Activated CD4-positive, alpha-beta T cell treated with anti-CD3 and anti-CD28 coated beads for 36 hours (primary cell): ENCODE data around the gene CD300E. TPM values are rescaled to one million over a fixed set of nuclear protein-coding genes. Genes with fewer than 3 reads are reported as not detected.
"Not testable (repeated sequence)": the region's sequence is repeated elsewhere in the genome, so short reads cannot be mapped to it uniquely, and the experiment has no call there.

Experiments used
- ATAC-seq: fragments of 200-7000 bp; cut with Tn5 transposase; one replicate; pipeline ENCODE4 v1.10.0; 2021; ENCODE audit warnings: mild to moderate bottlenecking, moderate library complexity
- CTCF ChIA-PET: fragments of 350-600 bp; sonication (Branson Sonifier 250); formaldehyde crosslinking; loops from one replicate; lab custom pipeline; 2021; ENCODE audit warnings: antibody characterized with exemption; lab: Charles Lee
- POLR2A ChIA-PET: fragments of 350-600 bp; sonication (Branson Sonifier 250); formaldehyde crosslinking; loops from one replicate; lab custom pipeline; 2021; ENCODE audit warnings: antibody characterized with exemption, inconsistent platforms; lab: Charles Lee
- DNase-seq: peaks from one replicate; pipeline ENCODE4 v3.0.0-alpha.2; 2020
- H3K27ac Mint-ChIP-seq: one replicate; pipeline ENCODE4 v1.8.0; 2021; ENCODE audit warnings: mixed read lengths
- H3K27me3 Mint-ChIP-seq: one replicate; pipeline ENCODE4 v1.8.0; 2021; ENCODE audit warnings: mixed read lengths
- H3K36me3 Mint-ChIP-seq: one replicate; pipeline ENCODE4 v1.8.0; 2021; ENCODE audit warnings: low read depth, mixed read lengths
- H3K4me1 Mint-ChIP-seq: one replicate; pipeline ENCODE4 v1.8.0; 2021; ENCODE audit warnings: mixed read lengths
- H3K4me3 Mint-ChIP-seq: one replicate; pipeline ENCODE4 v1.8.0; 2021; ENCODE audit warnings: mild to moderate bottlenecking, moderate library complexity, mixed read lengths
- H3K9me3 Mint-ChIP-seq: one replicate; pipeline ENCODE4 v1.8.0; 2021; ENCODE audit warnings: low read depth, mixed read lengths
- intact Hi-C, 2 experiments: fragments of 100-400 bp; cut with DNase I in 1 of 2; cut with micrococcal nuclease in 1 of 2; formaldehyde crosslinking; loops; one replicate each; pipeline versions ENCODE4 v1.14.2 to v1.15.1; 2022 to 2024; cut with DNase I, micrococcal nuclease
- total RNA-seq, 2 experiments: library from RNA; stranded (reverse); gene quantifications; one replicate each; pipeline ENCODE4 v1.2.3, GENCODE V29; 2021

Gene CD300E
- total RNA-seq, 2 experiments from 2014 or later: not detected

- Mint-ChIP-seq H3K27ac (no peak overlapping the region), H3K4me1 (peaks cover 15% of the 10 kb centered on the region), H3K4me3 (no peak overlapping the region), H3K9me3 (no peaks in the 10 kb centered on the region), H3K27me3 (peaks cover 3% of the 10 kb centered on the region), H3K36me3 (peaks cover 2% of the 10 kb centered on the region)
- ChIA-PET POLR2A (no interaction called here), CTCF (interaction anchor here (0.7 to 1.2 kb wide), 4 partner anchors 8 to 63 kb away, joined by 3 to 4 read pairs (median 3); partner anchors contain the start of gene CD300LD)
- intact Hi-C loops: no loop called here
- ATAC-seq (no peak), DNase-seq (no peak)
These were observed 48.9 kb downstream of the CD300E start for GRCh38 chr17:74574489-74575142.

GRCh38 chr17:74573635-74574034, 49.9 kb downstream of the CD300E start:
- H3K4me3 Mint-ChIP-seq, H3K36me3 Mint-ChIP-seq, DNase-seq, H3K27ac Mint-ChIP-seq, intact Hi-C loops, POLR2A ChIA-PET, ATAC-seq, H3K27me3 Mint-ChIP-seq, H3K9me3 Mint-ChIP-seq: not testable (repeated sequence)
- CTCF ChIA-PET: interaction anchor here (1.1 to 1.2 kb wide), 2 partner anchors 29 to 62 kb away, joined by 3 to 4 read pairs; no protein-coding TSS in a partner anchor
- H3K4me1 Mint-ChIP-seq: peaks cover 20% of the 10 kb centered on the region

GRCh38 chr17:74573169-74573568, 50.4 kb downstream of the CD300E start:
- H3K4me3 Mint-ChIP-seq: no peak overlapping the region
- ATAC-seq: no peak

GRCh38 chr17:74571621-74572270, 51.8 kb downstream of the CD300E start:
- H3K9me3 Mint-ChIP-seq: no peaks in the 10 kb centered on the region
- POLR2A ChIA-PET: no interaction called here
- H3K27me3 Mint-ChIP-seq: peaks cover 10% of the 10 kb centered on the region
- H3K4me3 Mint-ChIP-seq: no peak overlapping the region
- CTCF ChIA-PET: interaction anchor here (0.6 kb wide), 1 partner anchor 111 kb away, joined by 3 read pairs; no protein-coding TSS in a partner anchor
- no peaks in the 10 kb centered on the region for H3K36me3 Mint-ChIP-seq
- peak; percentile 28 for ATAC-seq
- H3K27ac Mint-ChIP-seq: no peak overlapping the region
- peaks cover 25% of the 10 kb centered on the region for H3K4me1 Mint-ChIP-seq
- intact Hi-C loops: no loop called here
- DNase-seq: no peak

More at GRCh38 chr17:74573169-74573568, 50.4 kb downstream of the CD300E start:
- H3K4me1 Mint-ChIP-seq: peaks cover 24% of the 10 kb centered on the region
- DNase-seq: no peak
- intact Hi-C loops: no loop called here
- H3K9me3 Mint-ChIP-seq: no peaks in the 10 kb centered on the region
- H3K27me3 Mint-ChIP-seq: peaks cover 10% of the 10 kb centered on the region
- H3K27ac Mint-ChIP-seq: no peak overlapping the region
- peaks cover 2% of the 10 kb centered on the region for H3K36me3 Mint-ChIP-seq
- ChIA-PET CTCF (interaction anchor here (0.5 to 0.8 kb wide), 2 partner anchors 16 to 17 kb away, joined by 3 to 4 read pairs; no protein-coding TSS in a partner anchor), POLR2A (no interaction called here)

GRCh38 chr17:74569020-74570003, 54.2 kb downstream of the CD300E start:
- H3K4me1 Mint-ChIP-seq: peaks cover 25% of the 10 kb centered on the region
- no peak overlapping the region for H3K27ac Mint-ChIP-seq
- no peaks in the 10 kb centered on the region for H3K9me3 Mint-ChIP-seq
- no peak overlapping the region for H3K4me3 Mint-ChIP-seq
- intact Hi-C loops: loop anchor here in 1 of 2 experiments (5.0 kb wide), 1 partner anchor 168 kb away; the partner anchor contains the start of gene RAB37
- peak; percentile 73 for DNase-seq
- POLR2A ChIA-PET: interaction anchor here (0.6 kb wide), 1 partner anchor 797 kb away, joined by 4 read pairs; no protein-coding TSS in a partner anchor
- peaks cover 8% of the 10 kb centered on the region for H3K27me3 Mint-ChIP-seq
- CTCF ChIA-PET: interaction anchor here (0.7 to 1.2 kb wide), 2 partner anchors 30 to 35 kb away, joined by 3 read pairs; no protein-coding TSS in a partner anchor
- H3K36me3 Mint-ChIP-seq: no peaks in the 10 kb centered on the region
- ATAC-seq: peak; percentile 79

GRCh38 chr17:74568106-74568873, 55.2 kb downstream of the CD300E start:
- ChIA-PET CTCF (no interaction called here), POLR2A (no interaction called here)
- H3K36me3 Mint-ChIP-seq: no peaks in the 10 kb centered on the region
- no peak for ATAC-seq
- peaks cover 25% of the 10 kb centered on the region for H3K4me1 Mint-ChIP-seq
- H3K9me3 Mint-ChIP-seq: no peaks in the 10 kb centered on the region
- no peak overlapping the region for H3K4me3 Mint-ChIP-seq
- no peak for DNase-seq
- intact Hi-C loops: loop anchor here in 1 of 2 experiments (5.0 kb wide), 1 partner anchor 169 kb away; the partner anchor contains the start of gene RAB37
- no peak overlapping the region for H3K27ac Mint-ChIP-seq
- H3K27me3 Mint-ChIP-seq: peaks cover 8% of the 10 kb centered on the region

GRCh38 chr17:74567397-74567796, 56.1 kb downstream of the CD300E start, which contains the start of gene CD300H:
CD300H (minus strand) TSS chr17:74567509.
- H3K9me3 Mint-ChIP-seq: no peaks in the 10 kb centered on the region
- intact Hi-C loops: loop anchor here in 1 of 2 experiments (5.0 kb wide), 1 partner anchor 170 kb away; the partner anchor contains the start of gene RAB37
- ChIA-PET POLR2A (no interaction called here), CTCF (interaction anchor here (0.5 to 2.1 kb wide), 5 partner anchors 9 to 324 kb away, joined by 3 to 13 read pairs (median 10); no protein-coding TSS in a partner anchor)
- peaks cover 25% of the 10 kb centered on the region for H3K4me1 Mint-ChIP-seq
- peaks cover 8% of the 10 kb centered on the region for H3K27me3 Mint-ChIP-seq
- no peaks in the 10 kb centered on the region for H3K36me3 Mint-ChIP-seq
- no peak within 1 kb of the TSS for H3K27ac Mint-ChIP-seq
- DNase-seq: no peak
- no peak within 1 kb of the TSS for H3K4me3 Mint-ChIP-seq
- ATAC-seq: no peak

- POLR2A ChIA-PET: no interaction called here
- H3K36me3 Mint-ChIP-seq: no peaks in the 10 kb centered on the region
- ATAC-seq: peak; percentile 47
These were observed 57.3 kb downstream of the CD300E start for GRCh38 chr17:74566132-74566753.

GRCh38 chr17:74565126-74565525, 58.4 kb downstream of the CD300E start:
- ATAC-seq (no peak), DNase-seq (no peak)
- intact Hi-C loops: loop anchor here in 1 of 2 experiments (5.0 kb wide), 1 partner anchor 172 kb away; the partner anchor contains the start of gene RAB37
- Mint-ChIP-seq H3K4me3 (no peak overlapping the region), H3K36me3 (no peaks in the 10 kb centered on the region), H3K27ac (no peak overlapping the region), H3K4me1 (peaks cover 24% of the 10 kb centered on the region), H3K9me3 (no peaks in the 10 kb centered on the region), H3K27me3 (peaks cover 8% of the 10 kb centered on the region)
- ChIA-PET CTCF (interaction anchor here (2.0 kb wide), 1 partner anchor 172 kb away, joined by 9 read pairs; the partner anchor contains the start of gene RAB37), POLR2A (no interaction called here)

More at GRCh38 chr17:74566132-74566753, 57.3 kb downstream of the CD300E start:
- Mint-ChIP-seq H3K9me3 (no peaks in the 10 kb centered on the region), H3K4me3 (no peak overlapping the region), H3K27ac (no peak overlapping the region), H3K4me1 (peaks cover 23% of the 10 kb centered on the region), H3K27me3 (peaks cover 8% of the 10 kb centered on the region)
- CTCF ChIA-PET: interaction anchor here (0.5 to 2.1 kb wide), 23 partner anchors 8 to 747 kb away, joined by 3 to 13 read pairs (median 3); partner anchors contain the start of genes CD300LD and RAB37
- peak; percentile 66 for DNase-seq
- intact Hi-C loops: loop anchor here in 1 of 2 experiments (1.0 to 5.0 kb wide), 2 partner anchors 80 to 171 kb away; partner anchors contain the start of gene RAB37
